8988T (cell line): ENCODE results near the gene WDR76.

Experiments
- DNase-seq: peaks from one replicate; pipeline ENCODE4 v3.0.0; 2011

WDR76 gene

DNA sequence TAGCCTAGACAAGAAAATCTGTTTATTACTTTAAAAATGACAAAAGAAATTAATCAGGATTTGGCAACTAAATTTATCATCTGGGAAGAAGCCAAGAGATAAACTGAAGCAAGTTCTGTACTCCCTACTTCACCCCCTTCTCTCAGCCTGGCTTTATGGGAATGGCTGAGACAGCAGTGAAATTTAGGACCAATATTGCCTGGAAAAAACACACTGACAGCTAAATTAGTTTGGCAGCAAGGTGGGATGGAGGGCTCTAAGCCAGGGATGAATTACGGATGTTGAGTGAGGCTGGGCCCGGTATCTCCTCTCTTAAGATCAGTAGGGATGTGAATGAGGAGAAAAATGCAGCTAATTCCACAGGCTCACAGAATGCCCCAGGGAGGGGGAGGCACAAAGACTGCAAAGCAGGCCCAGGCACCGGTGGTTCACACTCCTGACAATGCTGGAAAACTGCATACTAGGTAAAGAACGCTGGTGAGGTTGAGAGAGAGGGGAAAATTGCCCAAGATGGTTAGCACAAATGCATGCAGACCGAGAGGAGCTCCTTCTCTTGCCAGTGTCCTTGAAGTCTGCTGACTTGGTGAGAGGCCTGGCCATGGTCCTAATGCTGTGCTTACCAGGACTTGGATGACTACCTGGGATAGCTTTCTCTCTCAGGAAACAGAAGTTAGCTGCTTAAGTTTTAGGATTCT, 89.0 kb downstream of the WDR76 start:
- DNase-seq = no peak

DNA sequence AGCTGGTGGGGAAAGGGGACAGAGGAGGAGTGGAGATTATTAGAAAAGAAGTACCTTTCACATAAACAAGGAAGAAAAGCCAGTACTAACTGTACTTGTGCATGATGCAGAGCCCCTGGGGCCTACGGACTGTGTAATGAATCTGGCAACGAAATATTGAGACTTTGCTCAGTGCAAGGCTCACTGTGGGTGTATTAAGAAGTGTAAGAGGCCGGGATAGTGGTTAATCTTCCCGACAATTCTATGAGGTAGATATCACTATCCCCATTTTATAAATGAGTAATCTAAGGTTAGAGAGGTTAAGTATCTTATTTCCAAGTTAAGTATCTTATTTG, 89.5 kb downstream of the WDR76 start:
- no peak for DNase-seq
